NCI-H2107 treated with DMSO at 0.1 percent for 48 hours (cell line): ENCODE measurements around the gene NFE2.

Source experiments
- DNase-seq: peaks from one replicate; lab custom pipeline; 2025; ENCODE audit not compliant: unreplicated experiment; lab: John Stamatoyannopoulos, UW

NFE2 gene

GRCh38 chr12:54306925-54307741 is 6.3 kb upstream of the NFE2 start:
- no peak for DNase-seq

DNA sequence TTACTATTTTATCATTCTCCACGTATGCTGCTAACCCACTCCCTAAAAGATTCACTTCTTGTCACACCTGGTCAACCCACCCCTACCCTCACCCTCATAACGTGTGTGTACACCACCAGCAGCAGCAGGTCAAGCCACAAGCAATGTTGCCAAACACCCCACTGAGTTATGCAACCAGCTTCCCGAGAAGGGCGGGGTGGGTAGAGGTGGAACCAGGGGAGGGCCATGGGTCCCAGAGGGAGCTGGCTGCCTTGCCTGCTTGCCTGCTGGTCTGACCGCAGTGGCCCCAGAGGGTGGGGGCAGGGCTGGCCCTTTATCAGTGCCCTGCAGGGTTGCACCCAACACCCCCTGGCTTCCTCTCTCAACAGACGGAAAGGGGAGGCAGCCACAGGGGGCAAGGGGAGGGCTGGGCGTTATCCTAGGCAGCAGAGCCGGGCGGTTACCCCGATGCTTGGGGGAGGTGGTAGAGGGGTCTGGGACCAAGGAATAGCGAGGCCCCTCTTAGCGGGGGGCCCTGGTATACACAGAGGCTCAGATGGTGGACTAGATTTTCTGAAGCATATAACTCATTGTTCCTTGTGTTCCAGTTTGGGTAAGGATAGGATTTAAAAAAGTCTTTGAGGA is 3.5 kb upstream of the NFE2 start:
- DNase-seq, result peak; percentile 83

- DNase-seq, result no peak
Observed at GRCh38 chr12:54303640-54304039, 2.8 kb upstream of the NFE2 start.

DNA sequence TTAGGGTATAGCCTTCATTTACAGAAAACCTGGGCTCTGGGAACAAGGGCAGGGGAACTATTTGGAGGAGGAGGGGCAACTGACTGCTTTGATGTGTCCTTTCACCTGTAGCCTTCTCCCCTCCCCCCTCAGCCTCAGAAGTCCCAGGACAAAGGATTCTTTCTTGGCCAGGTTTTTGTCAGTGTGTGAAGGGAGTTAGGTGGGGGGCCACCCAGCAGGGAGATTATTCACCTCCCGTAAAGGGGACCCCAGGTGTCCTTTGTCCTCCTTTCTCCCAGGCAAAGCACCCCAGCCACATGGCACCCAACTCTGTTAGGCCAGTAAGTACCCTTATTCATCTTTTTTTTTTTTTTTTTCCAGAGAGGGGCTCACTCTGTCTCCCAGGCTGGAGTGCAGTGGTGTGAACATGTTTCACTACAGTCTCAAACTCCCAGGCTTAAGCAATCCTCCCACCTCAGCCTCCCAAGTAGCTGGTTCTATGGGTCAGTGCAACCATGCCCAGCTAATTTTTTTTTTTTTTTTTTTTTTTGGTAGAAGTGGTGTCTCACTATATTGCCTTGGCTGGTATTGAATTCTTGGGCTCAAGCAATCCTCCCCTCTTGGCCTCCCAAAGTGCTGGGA is 723 bp upstream of the NFE2 start:
- no peak for DNase-seq

GRCh38 chr12:54300225-54300731 is 537 bp downstream of the NFE2 start:
- no peak for DNase-seq

DNA sequence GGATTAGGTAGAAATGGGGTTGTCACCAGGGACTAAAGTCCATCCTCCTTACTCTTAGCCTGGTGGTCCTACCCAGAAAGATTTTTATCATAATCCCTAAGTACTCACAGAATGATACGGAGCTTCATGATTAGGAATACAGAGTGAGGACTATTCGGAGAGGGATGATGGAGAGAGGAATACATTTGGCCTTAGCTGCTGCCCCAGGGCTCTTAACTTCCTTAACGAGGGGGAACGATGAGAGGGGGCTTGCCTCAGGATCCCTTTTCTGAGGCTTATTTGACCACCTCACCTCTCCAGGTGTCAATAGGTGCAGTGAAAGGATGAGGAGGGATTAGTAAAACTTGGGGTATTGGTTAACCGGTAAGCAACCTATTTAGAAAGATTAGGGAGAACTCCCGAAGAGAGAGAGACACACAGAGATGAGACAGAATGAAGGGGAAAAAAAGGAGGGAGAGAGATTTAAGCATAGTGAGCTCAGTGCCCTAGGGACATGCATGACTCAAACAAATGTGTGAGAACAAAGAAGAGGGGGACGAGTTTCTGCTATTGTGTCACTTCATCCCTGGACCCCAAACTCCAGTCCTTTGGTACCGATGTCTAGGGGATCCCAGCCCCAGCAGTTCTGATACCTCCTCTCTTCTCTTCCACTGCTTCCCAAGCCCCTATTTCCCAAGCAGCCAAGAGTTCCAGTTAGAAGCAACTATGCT is 1.1 kb downstream of the NFE2 start:
- DNase-seq, result no peak

DNA sequence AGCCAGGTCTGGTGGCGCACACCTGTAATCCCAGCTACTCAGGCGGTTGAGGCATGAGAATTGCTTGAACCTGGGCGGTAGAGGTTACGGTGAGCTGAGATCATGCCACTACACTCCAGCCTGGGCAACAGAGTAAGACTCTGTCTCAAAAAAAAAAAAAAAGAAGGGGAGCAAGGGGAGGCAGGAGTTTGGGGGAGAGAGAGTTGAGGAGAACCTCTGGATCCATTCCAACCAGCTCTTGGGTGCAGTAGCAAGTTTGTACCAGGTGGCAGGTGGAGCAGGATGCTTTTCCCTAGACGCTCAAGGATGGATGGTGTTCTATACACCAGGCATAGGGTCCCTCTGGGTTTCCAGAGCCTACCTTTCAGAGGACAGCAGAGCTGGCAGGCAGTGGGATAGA is 1.9 kb downstream of the NFE2 start:
- no peak for DNase-seq

GRCh38 chr12:54296393-54297099 is 4.3 kb downstream of the NFE2 start:
- no peak for DNase-seq

DNA sequence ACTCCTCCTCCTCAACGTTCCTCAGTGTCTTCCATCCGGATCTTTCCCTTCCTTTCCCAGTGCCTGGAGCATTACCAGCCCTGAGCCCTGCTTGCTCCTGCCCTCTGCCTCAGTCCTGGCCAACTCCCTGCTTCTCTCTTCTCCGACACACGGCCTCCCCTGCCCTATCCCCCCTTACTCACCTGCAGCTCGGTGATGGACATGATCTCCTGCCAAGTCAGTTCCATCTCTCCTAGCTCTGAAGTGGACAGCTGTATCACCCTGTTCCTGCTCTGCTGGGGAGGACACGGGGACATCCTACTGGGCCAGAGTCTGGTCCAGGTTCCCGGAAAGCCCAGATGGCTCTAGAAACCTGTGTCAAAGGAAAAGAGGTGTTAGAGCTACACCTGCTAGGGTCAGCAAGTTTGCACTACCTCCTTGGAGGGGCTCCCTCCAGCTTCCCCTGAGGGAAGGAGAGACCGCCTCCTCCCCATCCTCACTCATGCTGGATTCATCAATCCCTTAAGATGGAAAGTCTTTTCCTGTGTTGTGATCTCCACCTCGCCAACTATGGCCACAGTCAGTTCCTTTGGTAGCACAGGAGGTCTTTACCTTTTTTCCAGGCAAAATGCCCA is 5.8 kb downstream of the NFE2 start:
- DNase-seq, result no peak

DNA sequence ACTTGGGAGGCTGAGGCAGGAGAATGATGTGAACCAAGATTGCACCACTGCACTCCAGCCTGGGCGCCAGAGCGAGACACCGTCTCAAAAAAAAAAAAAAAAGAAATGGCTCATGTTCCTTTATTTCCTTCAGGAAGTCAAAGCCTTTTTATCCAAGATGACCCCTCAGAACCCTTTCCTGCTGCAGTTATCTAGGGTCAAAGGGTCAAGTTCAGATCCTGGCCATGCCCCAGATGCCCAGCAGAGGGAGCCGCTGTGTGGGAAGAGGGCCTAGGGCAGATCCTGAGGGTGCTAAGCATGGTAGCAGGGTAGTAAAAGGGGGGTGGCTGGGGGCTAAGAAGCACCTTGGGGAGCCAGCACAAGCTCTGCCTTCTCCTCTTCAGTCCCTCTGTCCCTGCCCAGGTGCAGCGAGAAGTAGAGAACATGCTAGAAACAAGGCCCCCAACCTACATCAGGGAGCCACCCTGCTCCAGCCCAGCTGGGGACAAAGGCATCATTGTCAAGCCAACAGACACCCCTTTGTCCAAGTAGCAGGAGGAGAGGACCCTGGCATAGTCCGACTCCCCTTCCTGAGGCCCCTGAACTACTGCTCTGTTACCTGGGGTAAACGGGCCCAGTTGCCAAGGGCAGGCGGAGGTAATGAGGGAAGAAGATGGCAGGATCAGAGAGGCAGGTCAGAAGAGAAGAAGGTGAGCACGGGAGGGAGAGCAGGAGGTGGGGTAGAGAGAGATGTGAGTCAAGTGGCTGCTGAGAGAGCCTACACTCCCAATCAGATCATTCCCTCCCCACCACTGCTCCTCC is 6.5 kb downstream of the NFE2 start:
- DNase-seq, result no peak

DNA sequence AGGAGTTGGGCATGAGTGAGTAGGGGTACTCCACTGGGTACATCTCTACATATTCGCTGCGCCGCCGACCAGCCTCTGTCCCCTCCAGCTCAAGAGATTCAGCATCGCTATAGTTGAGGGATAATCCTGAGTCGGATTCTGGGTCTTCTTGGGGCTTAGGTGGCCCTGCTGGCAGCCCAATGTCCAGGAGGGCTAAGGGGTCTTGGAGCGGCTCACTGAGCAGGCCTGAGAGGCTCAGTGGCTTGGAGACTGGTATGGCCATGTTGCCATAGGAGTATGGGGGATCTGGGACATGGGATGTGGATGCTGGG is 7.9 kb downstream of the NFE2 start:
- no peak for DNase-seq

DNA sequence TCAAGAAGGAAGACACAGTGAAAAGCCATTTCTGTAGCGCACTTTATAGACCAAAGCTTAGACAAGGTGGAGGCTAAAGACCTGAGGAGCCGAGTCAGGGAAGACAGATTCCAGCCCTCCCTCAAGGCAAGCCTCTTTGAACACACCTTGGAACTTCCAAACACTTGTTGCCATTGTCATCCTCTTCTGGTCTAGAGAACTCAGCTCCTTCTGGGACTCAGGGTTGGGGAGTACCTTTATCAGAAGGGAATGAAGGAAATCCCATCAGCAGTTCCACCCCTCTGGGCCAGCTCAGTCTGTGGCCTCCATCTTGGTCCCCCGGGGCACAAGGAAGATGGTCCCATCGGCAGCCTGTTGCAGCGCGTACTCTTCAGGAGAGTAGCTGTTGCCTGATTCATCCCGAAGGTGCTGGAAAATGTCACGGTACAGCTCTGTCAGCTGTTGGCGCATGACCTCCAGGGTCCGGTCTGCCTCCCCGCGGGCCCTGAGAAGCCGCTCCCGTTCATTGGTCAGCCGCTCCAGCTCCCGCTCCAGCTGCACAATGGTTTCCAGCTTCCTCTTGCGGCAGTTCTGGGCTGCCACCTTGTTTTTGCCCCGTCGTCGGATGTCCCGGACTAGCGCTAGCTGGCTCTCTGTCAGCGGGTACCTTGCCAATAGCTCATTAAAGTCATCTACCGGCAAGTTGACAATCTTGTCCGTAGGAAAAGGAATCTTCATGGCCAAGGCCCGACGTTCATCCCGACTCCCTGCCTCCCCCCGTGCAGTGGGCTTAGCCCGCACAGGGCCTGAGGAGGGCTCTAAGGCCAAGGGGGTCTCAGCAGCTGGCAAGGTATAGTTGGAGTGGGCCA is 8.5 kb downstream of the NFE2 start:
- no peak for DNase-seq

DNA sequence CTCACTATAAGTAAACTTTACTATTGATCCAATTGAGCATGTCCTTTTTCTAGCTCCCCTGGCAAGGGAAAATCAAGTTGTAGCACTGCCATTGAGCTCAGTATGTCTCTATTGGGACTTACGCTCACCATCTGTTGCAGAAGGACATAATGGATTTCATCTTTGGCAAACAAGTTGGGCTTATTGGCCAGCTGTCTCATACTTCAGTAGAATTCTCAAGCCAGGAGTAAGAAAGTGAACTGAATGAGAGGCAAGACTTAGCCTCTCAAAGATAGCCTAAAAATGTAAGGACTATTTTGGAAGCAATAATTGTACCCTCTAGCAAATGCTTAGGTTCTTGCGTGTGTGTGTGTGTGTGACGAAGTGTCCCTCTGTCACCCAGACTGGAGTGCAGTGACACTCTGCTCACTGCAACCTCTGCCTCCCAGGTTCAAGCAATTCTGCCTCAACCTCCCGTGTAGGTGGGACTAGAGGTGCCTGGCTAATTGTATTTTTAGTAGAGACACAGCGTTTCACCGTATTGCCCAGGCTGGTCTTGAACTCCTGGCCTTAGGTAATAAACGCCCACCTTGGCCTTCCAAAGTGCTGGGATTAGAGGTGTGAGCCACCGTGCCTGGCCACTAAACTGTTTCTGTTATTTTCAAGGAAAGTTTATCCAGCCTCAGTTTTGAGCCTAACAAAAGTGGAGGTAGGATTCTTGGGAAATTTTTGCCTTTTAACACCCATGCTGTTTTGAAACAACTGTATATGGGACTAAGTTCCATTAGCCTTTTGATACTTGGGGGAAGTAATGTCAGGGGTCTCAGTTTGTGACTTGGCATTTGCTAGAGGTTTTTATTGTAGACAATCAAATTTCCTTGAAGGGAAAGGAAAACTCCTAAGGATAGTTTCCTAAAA is 13.3 kb downstream of the NFE2 start:
- DNase-seq, result no peak

- DNase-seq, result no peak
Observed at GRCh38 chr12:54286042-54287030, 14.5 kb downstream of the NFE2 start.

DNA sequence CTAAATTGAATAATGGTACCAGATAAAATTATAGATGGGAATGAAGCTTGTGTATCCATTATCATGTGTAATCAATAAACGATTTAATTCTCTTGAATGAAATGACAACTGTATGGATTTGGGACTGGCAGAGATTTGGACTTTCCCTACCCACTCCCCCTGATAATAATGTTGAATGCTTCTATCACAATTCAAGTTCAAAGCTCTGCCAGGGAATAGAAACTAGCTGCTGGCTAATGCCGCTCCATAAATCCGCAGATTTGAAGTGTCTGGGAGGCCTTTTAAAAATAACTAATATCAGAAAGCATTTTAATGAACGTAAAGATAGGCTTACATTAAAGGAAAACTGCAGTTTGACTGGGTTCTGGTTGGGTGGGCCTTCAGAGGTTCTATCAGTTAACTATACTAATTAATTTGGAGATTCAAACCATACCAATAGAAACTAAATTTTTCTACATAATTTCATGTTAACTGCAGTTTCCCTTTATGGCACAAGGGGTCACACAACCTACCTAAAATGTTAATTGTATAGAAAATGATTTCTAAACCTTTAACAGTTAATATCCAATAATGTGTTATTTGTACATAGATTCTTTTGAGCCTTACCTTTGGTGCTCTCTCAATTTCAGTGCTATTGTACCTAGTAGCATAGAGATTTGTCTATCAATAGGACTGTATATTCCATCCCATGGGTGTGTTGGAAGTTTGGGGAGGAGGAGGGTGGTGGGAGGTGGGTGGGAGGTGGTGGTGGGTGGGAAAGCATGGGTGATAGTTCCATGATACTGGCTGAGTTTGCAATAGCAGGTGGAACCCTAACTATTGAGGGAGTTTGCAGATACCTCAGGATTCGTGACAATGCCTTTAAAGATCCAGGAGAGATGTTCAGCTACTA is 15.4 kb downstream of the NFE2 start:
- DNase-seq, result no peak
